Measurements from ENCODE around the gene ELOF1. TPM values are rescaled to one million over a fixed set of nuclear protein-coding genes. Genes with fewer than 3 reads are reported as not detected.

The ELOF1 gene
- total RNA-seq, 1 experiment from 2014 or later = 49.4 TPM

- POLR2A ChIA-PET = no interaction called here
- H3K27me3 Mint-ChIP-seq (ENCODE audit: insufficient read depth, unreplicated experiment) = no peaks in the 10 kb centered on the region
- CTCF ChIA-PET = no interaction called here
- peaks cover 2% of the 10 kb centered on the region for H3K36me3 ChIP-seq (ENCODE audit: control insufficient read depth, insufficient read depth, low read length)
- H3K4me1 Mint-ChIP-seq (ENCODE audit: low read depth, unreplicated experiment) = peaks cover 5% of the 10 kb centered on the region
- no peaks in the 10 kb centered on the region for H3K27me3 ChIP-seq (replicated peaks; ENCODE audit: control insufficient read depth, insufficient read depth, low read length)
- no peak for DNase-seq
- intact Hi-C loops (cut with micrococcal nuclease; ENCODE audit: unreplicated experiment) = no loop called here
- no peak overlapping the region for H3K4me3 ChIP-seq (ENCODE audit: low read depth, low read length)
- H3K9me3 Mint-ChIP-seq (ENCODE audit: unreplicated experiment) = peaks cover 14% of the 10 kb centered on the region
- peak overlapping the region; percentile 94 for H3K27ac Mint-ChIP-seq (ENCODE audit: unreplicated experiment)
- peaks cover 41% of the 10 kb centered on the region for H3K36me3 Mint-ChIP-seq (ENCODE audit: insufficient read depth, unreplicated experiment)
- BruUV-seq (replicated peaks) = no TSS peak
- H3K4me3 Mint-ChIP-seq (ENCODE audit: unreplicated experiment) = peak overlapping the region; percentile 90
- H3K9me3 ChIP-seq = no peaks in the 10 kb centered on the region
- 0 out of 2 replicates have a peak, but pooled peaks cover 3% of the 10 kb centered on the region for H3K4me1 ChIP-seq
- no peak for TF ChIP-seq CTCF (IDR thresholded peaks at IDR 0.05; ENCODE audit: insufficient read depth in 1 of 2, low read depth in 1 of 2, low read length in 1 of 2, severe bottlenecking in 1 of 2, unreplicated experiment in 1 of 2)
These were observed 39.7 kb upstream of the ELOF1 start for GRCh38 chr19:11598746-11599145.

- Mint-ChIP-seq H3K4me3 (ENCODE audit: unreplicated experiment) (peak overlapping the region; percentile 90), H3K4me1 (ENCODE audit: low read depth, unreplicated experiment) (peaks cover 5% of the 10 kb centered on the region), H3K27me3 (ENCODE audit: insufficient read depth, unreplicated experiment) (no peaks in the 10 kb centered on the region), H3K27ac (ENCODE audit: unreplicated experiment) (peak overlapping the region; percentile 94), H3K9me3 (ENCODE audit: unreplicated experiment) (peaks cover 14% of the 10 kb centered on the region), H3K36me3 (ENCODE audit: insufficient read depth, unreplicated experiment) (peaks cover 34% of the 10 kb centered on the region)
- peaks cover 2% of the 10 kb centered on the region for H3K36me3 ChIP-seq (ENCODE audit: control insufficient read depth, insufficient read depth, low read length)
- ChIA-PET POLR2A (interaction anchor here (0.6 kb wide), 1 partner anchor 1071 kb away, joined by 3 read pairs; a partner anchor contains a TSS), CTCF (no interaction called here)
- intact Hi-C loops (cut with micrococcal nuclease; ENCODE audit: unreplicated experiment) = no loop called here
- peak overlapping the region; percentile 54 for H3K4me3 ChIP-seq (ENCODE audit: low read depth, low read length)
- H3K9me3 ChIP-seq = no peaks in the 10 kb centered on the region
- no peak for TF ChIP-seq CTCF (IDR thresholded peaks at IDR 0.05; ENCODE audit: insufficient read depth in 1 of 2, low read depth in 1 of 2, low read length in 1 of 2, severe bottlenecking in 1 of 2, unreplicated experiment in 1 of 2)
- BruUV-seq (replicated peaks) = TSS peak; percentile 62
- no peaks in the 10 kb centered on the region for H3K27me3 ChIP-seq (replicated peaks; ENCODE audit: control insufficient read depth, insufficient read depth, low read length)
- no peak for DNase-seq
- 0 out of 2 replicates have a peak, but pooled peaks cover 3% of the 10 kb centered on the region for H3K4me1 ChIP-seq
These were observed 39.1 kb upstream of the ELOF1 start for GRCh38 chr19:11598103-11598483.

- no peak for TF ChIP-seq CTCF (IDR thresholded peaks at IDR 0.05; ENCODE audit: insufficient read depth in 1 of 2, low read depth in 1 of 2, low read length in 1 of 2, severe bottlenecking in 1 of 2, unreplicated experiment in 1 of 2)
- Histone ChIP-seq H3K27me3 (replicated peaks; ENCODE audit: control insufficient read depth, insufficient read depth, low read length) (no peaks in the 10 kb centered on the region), H3K4me1 (0 out of 2 replicates have a peak, but pooled peaks cover 3% of the 10 kb centered on the region), H3K9me3 (no peaks in the 10 kb centered on the region), H3K36me3 (ENCODE audit: control insufficient read depth, insufficient read depth, low read length) (peaks cover 2% of the 10 kb centered on the region), H3K4me3 (ENCODE audit: low read depth, low read length) (peak within 1 kb of the TSS; percentile 54)
- intact Hi-C loops (cut with micrococcal nuclease; ENCODE audit: unreplicated experiment) = loop anchor here (1.0 to 2.0 kb wide), 3 partner anchors 27 to 69 kb away; partner anchors contain the start of gene ECSIT
- peaks cover 5% of the 10 kb centered on the region for H3K4me1 Mint-ChIP-seq (ENCODE audit: low read depth, unreplicated experiment)
- no peaks in the 10 kb centered on the region for H3K27me3 Mint-ChIP-seq (ENCODE audit: insufficient read depth, unreplicated experiment)
- DNase-seq = peak; percentile 98
- H3K9me3 Mint-ChIP-seq (ENCODE audit: unreplicated experiment) = peaks cover 7% of the 10 kb centered on the region
- ChIA-PET CTCF (interaction anchor here (0.7 kb wide), 1 partner anchor 62 kb away, joined by 3 read pairs; no protein-coding TSS in a partner anchor), POLR2A (interaction anchor here (0.6 to 1.0 kb wide), 3 partner anchors 68 to 1072 kb away, joined by 3 to 5 read pairs (median 3); partner anchors contain the start of genes ECSIT and SWSAP1)
- peak within 1 kb of the TSS; percentile 94 for H3K27ac Mint-ChIP-seq (ENCODE audit: unreplicated experiment)
- H3K4me3 Mint-ChIP-seq (ENCODE audit: unreplicated experiment) = peak within 1 kb of the TSS; percentile 90
- peaks cover 28% of the 10 kb centered on the region for H3K36me3 Mint-ChIP-seq (ENCODE audit: insufficient read depth, unreplicated experiment)
- BruUV-seq (replicated peaks) = no TSS peak
These were observed 38.4 kb upstream of the ELOF1 start, which contains the start of gene ZNF627 for GRCh38 chr19:11597202-11598102. TSS of gene ZNF627 (plus strand) at chr19:11597483. CDS start at chr19:11597628, 145 bp downstream.

All from Caco-2 (cell line).